Left lung (tissue), 10 donors: ENCODE data around the gene SSNA1. TPM values are rescaled to one million over a fixed set of nuclear protein-coding genes. Genes with fewer than 3 reads are reported as not detected.
A peak's percentile ranks its signal among the peaks of the same experiment; 100 is the strongest.

Experiments
- ATAC-seq: fragments of 200-7000 bp; cut with Tn5 transposase; one replicate; pipeline ENCODE4 v1.9.1; 2020; ENCODE audit warnings: moderate library complexity
- DNase-seq, 4 donors: peaks; one replicate each; pipeline ENCODE4 v3.0.0-alpha.2; 2013 to 2020
- H3K27ac ChIP-seq, 2 donors: fragments of 200-600 bp; sonication (generic) in 1 of 2; one replicate each; pipeline versions ENCODE4 v1.5.0 to v1.8.0; 2020 to 2021
- H3K27me3 ChIP-seq, 2 donors: fragments of 200-600 bp; sonication (generic) in 1 of 2; one replicate each; pipeline versions ENCODE4 v1.5.0 to v1.8.0; 2020 to 2021
- H3K36me3 ChIP-seq, 2 donors: fragments of 200-600 bp; sonication (generic) in 1 of 2; one replicate each; pipeline versions ENCODE4 v1.5.0 to v1.8.0; 2020 to 2021
- H3K4me1 ChIP-seq, 2 donors: fragments of 200-600 bp; one replicate each; pipeline ENCODE4 v1.8.0; 2021
- H3K4me3 ChIP-seq, 2 donors: fragments of 200-600 bp; sonication (generic) in 1 of 2; one replicate each; pipeline versions ENCODE4 v1.5.0 to v1.8.0; 2020 to 2021; ENCODE audit warnings: mild to moderate bottlenecking in 1 of 2
- H3K9me3 ChIP-seq, 2 donors: fragments of 200-600 bp; sonication (generic) in 1 of 2; one replicate each; pipeline versions ENCODE4 v1.5.0 to v1.8.0; 2020 to 2021
- intact Hi-C, 2 donors: fragments of 100-400 bp; cut with DNase I; formaldehyde crosslinking; loops; one replicate each; pipeline versions ENCODE4 v1.11.2 to v1.14.2; 2022
- polyA plus RNA-seq, 6 donors: library from polyadenylated mRNA; unstranded; fragments of 120-200 nt; gene quantifications; one replicate each; pipeline ENCODE4 v1.2.1, GENCODE V29; 2013; ENCODE audit not compliant: insufficient read length in 6 of 6
- total RNA-seq, 2 donors: library from RNA; stranded (reverse); fragmentation: NEBNext Ultra II Directional; extraction: Animal tissue kit (Norgen Biotek cat#: 25700); gene quantifications; one replicate each; pipeline ENCODE4 v1.2.1, GENCODE V29; 2021
- TF ChIP-seq, protein P1 (sequence below), 2 donors: fragments of 200-600 bp; sonication (generic) in 1 of 2; IDR thresholded peaks; one replicate each; pipeline versions ENCODE4 v1.5.0 to v1.8.0; 2021; ENCODE audit warnings: antibody characterized with exemption in 2 of 2
- donor health status: DM: no; HTN: yes; CAD: no.
- donor health status: DM: no; HTN: no; CAD: no.

Gene SSNA1
- total and polyA plus RNA-seq, 8 donors: 38.7 to 68.0 (median 53.3) TPM

DNA sequence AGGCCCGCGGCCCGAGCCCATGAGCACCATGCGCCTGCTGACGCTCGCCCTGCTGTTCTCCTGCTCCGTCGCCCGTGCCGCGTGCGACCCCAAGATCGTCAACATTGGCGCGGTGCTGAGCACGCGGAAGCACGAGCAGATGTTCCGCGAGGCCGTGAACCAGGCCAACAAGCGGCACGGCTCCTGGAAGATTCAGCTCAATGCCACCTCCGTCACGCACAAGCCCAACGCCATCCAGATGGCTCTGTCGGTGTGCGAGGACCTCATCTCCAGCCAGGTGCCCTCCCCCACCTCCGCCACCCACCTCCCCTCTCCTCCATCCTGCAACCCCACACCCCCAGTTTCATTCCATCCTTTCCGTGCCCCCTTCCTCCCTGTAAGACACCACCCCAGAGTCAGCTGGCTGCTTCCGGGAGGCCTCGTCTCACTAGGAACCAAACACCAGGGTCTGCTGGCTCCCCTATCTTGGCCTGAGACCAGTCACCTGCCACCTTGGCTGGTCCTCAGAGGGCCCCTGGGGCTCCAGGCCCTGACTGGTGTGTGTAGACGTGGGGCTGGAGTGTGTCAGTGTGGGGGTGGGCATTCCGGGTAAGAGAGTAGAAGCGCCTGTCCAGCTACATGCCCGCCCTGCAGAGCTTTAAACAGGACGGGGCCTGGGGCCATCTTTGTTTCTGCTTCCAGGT lies 48.9 kb upstream of the SSNA1 start:
- ATAC-seq: no peak
- TF ChIP-seq, protein P1, sequence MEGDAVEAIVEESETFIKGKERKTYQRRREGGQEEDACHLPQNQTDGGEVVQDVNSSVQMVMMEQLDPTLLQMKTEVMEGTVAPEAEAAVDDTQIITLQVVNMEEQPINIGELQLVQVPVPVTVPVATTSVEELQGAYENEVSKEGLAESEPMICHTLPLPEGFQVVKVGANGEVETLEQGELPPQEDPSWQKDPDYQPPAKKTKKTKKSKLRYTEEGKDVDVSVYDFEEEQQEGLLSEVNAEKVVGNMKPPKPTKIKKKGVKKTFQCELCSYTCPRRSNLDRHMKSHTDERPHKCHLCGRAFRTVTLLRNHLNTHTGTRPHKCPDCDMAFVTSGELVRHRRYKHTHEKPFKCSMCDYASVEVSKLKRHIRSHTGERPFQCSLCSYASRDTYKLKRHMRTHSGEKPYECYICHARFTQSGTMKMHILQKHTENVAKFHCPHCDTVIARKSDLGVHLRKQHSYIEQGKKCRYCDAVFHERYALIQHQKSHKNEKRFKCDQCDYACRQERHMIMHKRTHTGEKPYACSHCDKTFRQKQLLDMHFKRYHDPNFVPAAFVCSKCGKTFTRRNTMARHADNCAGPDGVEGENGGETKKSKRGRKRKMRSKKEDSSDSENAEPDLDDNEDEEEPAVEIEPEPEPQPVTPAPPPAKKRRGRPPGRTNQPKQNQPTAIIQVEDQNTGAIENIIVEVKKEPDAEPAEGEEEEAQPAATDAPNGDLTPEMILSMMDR (IDR thresholded peaks at IDR 0.05): no peak
- H3K27me3 ChIP-seq: peaks cover 50 to 100% of the 10 kb centered on the region in 2 donors

DNA sequence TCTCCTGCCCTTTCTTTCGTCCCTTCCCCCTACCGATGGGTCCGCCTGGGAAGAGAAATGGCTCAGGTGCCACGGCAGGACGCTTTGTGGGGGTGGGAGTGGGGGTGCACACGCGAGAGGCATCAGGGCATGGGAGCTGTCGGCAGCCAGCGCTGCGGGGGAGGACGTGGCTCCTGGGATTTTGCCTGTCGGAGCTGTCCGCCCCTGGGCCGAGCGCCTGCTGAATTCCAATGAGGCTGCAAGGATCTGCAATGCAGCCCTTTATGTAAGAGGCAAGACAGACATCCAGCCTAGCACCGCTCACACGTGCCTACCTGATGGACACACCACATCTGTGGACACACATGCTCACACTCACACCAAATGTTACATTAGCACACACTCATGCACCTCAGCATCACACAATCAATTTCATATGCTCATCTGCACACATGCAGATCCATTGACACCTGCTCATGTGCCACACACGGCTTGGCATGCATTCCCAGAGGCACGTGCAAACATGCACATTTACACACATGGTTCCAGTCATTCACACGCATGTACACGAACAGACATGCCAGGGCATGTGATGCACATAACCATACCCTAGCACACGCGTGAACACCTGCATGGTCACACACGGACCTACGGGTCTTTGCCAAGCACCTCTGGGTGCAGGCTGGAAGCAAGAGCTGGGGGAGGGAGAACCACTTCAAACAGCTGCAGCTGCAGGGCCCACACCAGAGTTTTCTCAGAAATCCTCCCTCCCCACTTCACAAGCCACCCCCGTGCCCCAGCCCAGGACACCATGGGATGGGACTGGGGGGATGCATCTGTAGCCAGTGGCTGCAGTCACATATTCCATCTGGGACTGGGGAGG lies 48.1 kb upstream of the SSNA1 start:
- DNase-seq (peak in 1 of 4 donors; percentile 65), ATAC-seq (no peak)
- TF ChIP-seq, protein P1 (IDR thresholded peaks at IDR 0.05): no peak
- H3K4me1 ChIP-seq: peaks cover 0 to 3% of the 10 kb centered on the region in 2 donors
- no peak overlapping the region for H3K4me3 ChIP-seq
- no peak overlapping the region for H3K27ac ChIP-seq
- no peaks in the 10 kb centered on the region for H3K36me3 ChIP-seq
- no peaks in the 10 kb centered on the region for H3K9me3 ChIP-seq
- intact Hi-C loops: no loop called here
- H3K27me3 ChIP-seq: peaks cover 50 to 92% of the 10 kb centered on the region in 2 donors

More for the DNA sequence above, 48.9 kb upstream of the SSNA1 start:
- H3K4me1 ChIP-seq: peaks cover 0 to 3% of the 10 kb centered on the region in 2 donors
- no peak overlapping the region for H3K27ac ChIP-seq
- intact Hi-C loops: no loop called here
- H3K9me3 ChIP-seq: no peaks in the 10 kb centered on the region
- H3K36me3 ChIP-seq: no peaks in the 10 kb centered on the region
- H3K4me3 ChIP-seq: no peak overlapping the region
- DNase-seq: no peak

DNA sequence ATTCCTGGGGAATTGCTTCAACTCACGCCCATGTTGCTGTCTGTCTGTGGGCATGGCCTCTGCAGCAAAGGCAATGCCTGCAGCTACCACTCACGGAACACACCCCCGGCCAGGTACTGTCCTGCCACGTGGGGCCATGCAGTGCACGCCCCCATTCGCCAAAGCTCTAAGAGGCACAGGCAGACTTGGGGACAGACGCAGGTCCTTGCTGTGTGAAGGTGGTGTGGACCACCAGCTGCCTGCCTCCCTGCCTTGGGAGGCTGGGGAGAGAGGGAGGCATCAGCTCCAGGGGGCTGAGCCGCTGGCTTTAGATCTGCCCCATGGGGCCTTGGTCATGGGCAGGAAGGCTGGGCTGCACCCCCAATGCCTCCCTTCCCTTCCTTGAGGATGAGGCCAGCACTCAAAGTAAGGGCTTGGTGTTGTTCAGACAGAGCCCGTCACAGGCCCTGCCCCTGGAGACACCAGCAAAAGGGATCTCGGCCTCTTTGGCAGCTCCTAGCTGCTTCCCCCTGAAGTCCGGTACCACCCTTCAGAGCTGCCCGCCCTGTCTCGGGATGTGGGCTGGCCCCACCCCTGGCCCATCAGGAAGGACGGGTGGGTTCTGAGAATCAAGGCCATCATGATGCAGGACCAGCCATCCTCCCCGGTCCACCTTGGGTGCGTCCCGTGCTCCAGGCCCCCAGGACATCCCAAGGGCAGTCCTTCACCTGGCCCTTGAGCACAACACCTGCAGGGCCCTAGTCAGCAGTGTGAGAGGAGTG lies 47.2 kb upstream of the SSNA1 start:
- peaks cover 0 to 3% of the 10 kb centered on the region in 2 donors for H3K4me1 ChIP-seq
- H3K27ac ChIP-seq: no peak overlapping the region
- TF ChIP-seq, protein P1 (IDR thresholded peaks at IDR 0.05): no peak
- no peaks in the 10 kb centered on the region for H3K9me3 ChIP-seq
- no peaks in the 10 kb centered on the region for H3K36me3 ChIP-seq
- ATAC-seq: no peak
- peak in 1 of 4 donors; percentile 47 for DNase-seq
- intact Hi-C loops: no loop called here
- H3K27me3 ChIP-seq: peaks cover 48 to 92% of the 10 kb centered on the region in 2 donors
- H3K4me3 ChIP-seq: no peak overlapping the region

DNA sequence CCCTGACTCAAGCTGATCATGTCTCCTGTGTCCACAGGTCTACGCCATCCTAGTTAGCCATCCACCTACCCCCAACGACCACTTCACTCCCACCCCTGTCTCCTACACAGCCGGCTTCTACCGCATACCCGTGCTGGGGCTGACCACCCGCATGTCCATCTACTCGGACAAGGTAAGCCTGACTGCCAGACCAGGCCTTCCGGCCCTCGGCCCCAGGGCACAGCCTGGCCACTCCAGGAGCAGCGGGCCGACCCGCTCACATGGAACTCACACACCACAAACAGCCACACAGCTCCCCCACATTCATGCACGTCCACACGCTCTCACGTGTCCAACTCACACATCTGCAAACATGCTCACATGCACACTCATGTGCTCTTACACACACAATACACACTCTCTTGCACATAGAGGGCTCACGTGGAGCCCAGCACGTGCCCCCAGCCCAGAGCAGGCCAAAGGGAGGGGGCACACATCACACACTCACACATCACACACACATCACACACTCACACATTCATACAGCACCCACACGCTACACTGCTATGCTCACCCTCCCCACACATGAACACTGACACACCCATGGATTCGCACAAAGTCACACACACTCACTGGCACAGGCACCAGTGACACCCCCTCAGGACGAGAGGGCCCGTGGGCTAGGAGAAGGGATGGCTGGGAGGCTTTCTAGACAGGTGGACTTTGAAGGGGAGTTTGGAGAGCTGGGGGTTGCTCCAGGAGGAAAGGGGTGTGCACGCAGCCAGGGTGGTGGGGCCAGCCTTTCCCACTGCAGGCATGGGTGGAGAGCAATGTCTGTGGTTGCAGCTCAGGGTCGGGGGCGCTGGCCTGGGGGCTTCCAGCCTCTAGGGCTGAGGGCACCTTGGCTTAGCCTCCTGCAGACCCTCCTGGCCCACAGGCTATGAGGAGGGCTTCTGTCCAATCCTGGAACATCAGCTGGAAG lies 46.2 kb upstream of the SSNA1 start:
- peak in 1 of 4 donors; percentile 67 for DNase-seq
- ATAC-seq: no peak
- no peak overlapping the region for H3K4me3 ChIP-seq
- TF ChIP-seq, protein P1 (IDR thresholded peaks at IDR 0.05): no peak
- H3K9me3 ChIP-seq: no peaks in the 10 kb centered on the region
- no peak overlapping the region for H3K27ac ChIP-seq
- H3K27me3 ChIP-seq: peaks cover 38 to 92% of the 10 kb centered on the region in 2 donors
- peaks cover 0 to 3% of the 10 kb centered on the region in 2 donors for H3K4me1 ChIP-seq
- intact Hi-C loops: no loop called here
- no peaks in the 10 kb centered on the region for H3K36me3 ChIP-seq
